Endothelial cell of umbilical vein (primary cell): ENCODE data around the gene OLA1. TPM values are rescaled to one million over a fixed set of nuclear protein-coding genes. Genes with fewer than 3 reads are reported as not detected.
A peak's percentile ranks its signal among the peaks of the same experiment; 100 is the strongest.

ENCODE experiments used
- BruUV-seq: library from RNA; stranded (reverse); fragments of 400-500 nt; replicated peaks from 2 replicates; lab custom pipeline; 2021; lab: Mats Ljungman, UMichigan
- CTCF ChIA-PET: fragments of 300-600, 350-600 bp; sonication (Branson Sonifier 250); formaldehyde crosslinking; loops from one replicate; lab custom pipeline; 2021; ENCODE audit warnings: antibody characterized with exemption, inconsistent platforms; lab: Charles Lee
- POLR2A ChIA-PET: fragments of 300-600, 350-600 bp; sonication (Branson Sonifier 250); formaldehyde crosslinking; loops from one replicate; lab custom pipeline; 2021; ENCODE audit warnings: antibody characterized with exemption, inconsistent platforms; lab: Charles Lee
- DNase-seq: peaks from one replicate; pipeline ENCODE4 v3.0.0-alpha.2; 2011; ENCODE audit warnings: low read depth, low spot score
- FAIRE-seq: peaks from 2 replicates; lab custom pipeline; 2011; peaks lifted over from hg19 to GRCh38; lab: Jason Lieb, UNC
- H2AFZ ChIP-seq: 2 replicates; pipeline ENCODE4 v1.6.0; 2012; ENCODE audit warnings: low read depth, low read length, control low read depth, inconsistent platforms
- H3K27ac ChIP-seq: 2 replicates; pipeline ENCODE4 v1.5.1; 2011; ENCODE audit warnings: low read depth, mild to moderate bottlenecking, control low read depth, low read length, moderate library complexity; ENCODE audit not compliant: insufficient read depth
- H3K27me3 ChIP-seq, 2 experiments: 2 replicates each; pipeline versions ENCODE4 v1.6.0 to v1.6.1; 2011; ENCODE audit warnings: low read length in 2 of 2, mixed read lengths in 1 of 2; ENCODE audit not compliant: control insufficient read depth in 2 of 2, insufficient read depth in 2 of 2
- H3K36me3 ChIP-seq, 2 experiments: 2 replicates in 1 of 2; 3 replicates in 1 of 2; pipeline ENCODE4 v1.5.1; 2011; ENCODE audit warnings: low read length in 2 of 2, mild to moderate bottlenecking in 1 of 2, moderate library complexity in 1 of 2; ENCODE audit not compliant: control insufficient read depth in 2 of 2, insufficient read depth in 2 of 2; ENCODE audit errors: extremely low read depth in 1 of 2
- H3K4me1 ChIP-seq: 3 replicates; pipeline ENCODE4 v1.5.1; 2011; ENCODE audit warnings: mild to moderate bottlenecking, low read length; ENCODE audit not compliant: control insufficient read depth, insufficient read depth; ENCODE audit errors: extremely low read depth
- H3K4me2 ChIP-seq: 2 replicates; pipeline ENCODE4 v1.6.1; 2011; ENCODE audit warnings: low read length, control low read depth, mixed read lengths; ENCODE audit not compliant: insufficient read depth
- H3K4me3 ChIP-seq, 3 experiments: fragments of 200-600 bp in 1 of 3; sonication (generic), shearing (Covaris generic) in 1 of 3; replicated peaks in 1 of 3; 2 replicates each; pipeline ENCODE4 v1.5.1; 2011 to 2016; ENCODE audit warnings: control low read depth in 3 of 3, low read length in 3 of 3, mild to moderate bottlenecking in 2 of 3, inconsistent platforms in 1 of 3, low read depth in 1 of 3, moderate library complexity in 1 of 3; ENCODE audit not compliant: insufficient read depth in 1 of 3
- H3K79me2 ChIP-seq: 2 replicates; pipeline ENCODE4 v1.6.0; 2012; ENCODE audit warnings: low read length, inconsistent platforms; ENCODE audit not compliant: control insufficient read depth, insufficient read depth
- H3K9ac ChIP-seq: replicated peaks from 2 replicates; pipeline ENCODE3; 2011; ENCODE audit warnings: low read length, control low read depth; ENCODE audit not compliant: insufficient read depth; ENCODE audit errors: extremely low read depth
- H3K9me1 ChIP-seq: replicated peaks from 3 replicates; pipeline ENCODE4 v1.6.0; 2011; ENCODE audit warnings: mild to moderate bottlenecking, low read length; ENCODE audit not compliant: control insufficient read depth, insufficient read depth; ENCODE audit errors: extremely low read depth
- H3K9me3 ChIP-seq: replicated peaks from 2 replicates; pipeline ENCODE4 v1.5.1; 2012; ENCODE audit warnings: low read length, inconsistent platforms; ENCODE audit not compliant: control insufficient read depth, insufficient read depth
- H4K20me1 ChIP-seq: replicated peaks from 2 replicates; pipeline ENCODE3; 2011; ENCODE audit warnings: mild to moderate bottlenecking, low read length; ENCODE audit not compliant: control insufficient read depth, insufficient read depth; ENCODE audit errors: extremely low read depth
- EZH2 ChIP-seq: IDR thresholded peaks from 2 replicates; pipeline ENCODE4 v1.6.1; 2012; ENCODE audit warnings: borderline replicate concordance, low read depth, mild to moderate bottlenecking, moderate library complexity, low read length, inconsistent platforms; ENCODE audit not compliant: severe bottlenecking
- FOS ChIP-seq: IDR thresholded peaks from 2 replicates; pipeline ENCODE4 v1.6.1; 2011; ENCODE audit warnings: mild to moderate bottlenecking, low read length, moderate library complexity, borderline replicate concordance; ENCODE audit not compliant: insufficient read depth
- GATA2 ChIP-seq: IDR thresholded peaks from 2 replicates; pipeline ENCODE4 v1.7.0; 2011; ENCODE audit warnings: low read depth, mild to moderate bottlenecking, moderate library complexity, mixed read lengths, low read length; ENCODE audit not compliant: insufficient read length, insufficient read depth
- JUN ChIP-seq: IDR thresholded peaks from 2 replicates; pipeline ENCODE4 v1.6.1; 2011; ENCODE audit warnings: borderline replicate concordance, low read depth; ENCODE audit not compliant: insufficient read length, insufficient read depth
- MYC ChIP-seq: IDR thresholded peaks from one replicate; pipeline ENCODE4 v1.6.1; 2011; ENCODE audit warnings: mild to moderate bottlenecking, low read depth, low read length
- POLR2A ChIP-seq: IDR thresholded peaks from 2 replicates; pipeline ENCODE4 v1.6.1; 2012; ENCODE audit warnings: low read depth, mild to moderate bottlenecking, control low read depth, low read length
- POLR2AphosphoS5 ChIP-seq: IDR thresholded peaks from 2 replicates; pipeline ENCODE4 v1.6.1; 2012; ENCODE audit warnings: low read depth, mild to moderate bottlenecking, control low read depth, low read length, moderate library complexity; ENCODE audit not compliant: insufficient read depth
- dilution Hi-C: fragments of 300-500 bp; cut with MboI; formaldehyde crosslinking; loops from one replicate; pipeline ENCODE4 v1.15.0; 2019; ENCODE audit warnings: low sequenced_read_pairs; ENCODE audit not compliant: extremely low pct_ligation_motif_present
- intact Hi-C: fragments of 100-400 bp; cut with micrococcal nuclease; formaldehyde crosslinking; loops from one replicate; pipeline ENCODE4 v1.10.0; 2022
- polyA plus RNA-seq, 4 experiments: library from polyadenylated mRNA; depleted of rRNA in 3 of 4; stranded (reverse) in 3 of 4; unstranded in 1 of 4; fragments of >200 nt; gene quantifications; 2 replicates each; pipeline versions ENCODE4 v1.2.1 to v1.2.3, GENCODE V29; 2011 to 2012; ENCODE audit warnings: missing spikeins in 1 of 4
- total RNA-seq: library from RNA; stranded (reverse); gene quantifications from 2 replicates; pipeline ENCODE4 v1.2.3, GENCODE V29; 2021
- TF ChIP-seq, protein P1 (sequence below): IDR thresholded peaks from 2 replicates; pipeline ENCODE4 v1.6.1; 2011; ENCODE audit not compliant: insufficient read depth, insufficient read length
- TF ChIP-seq, protein P2 (sequence below), 2 donors: IDR thresholded peaks; 1 replicate in 1 of 2; 2 replicates in 1 of 2; pipeline ENCODE4 v1.5.1; 2011; ENCODE audit warnings: low read length in 2 of 2, mild to moderate bottlenecking in 2 of 2, moderate library complexity in 2 of 2, control low read depth in 1 of 2, inconsistent platforms in 1 of 2, low read depth in 1 of 2; ENCODE audit not compliant: insufficient read depth in 1 of 2; ENCODE audit errors: extremely low read depth in 1 of 2

Gene OLA1
- total and polyA plus RNA-seq, 2 donors (not counting 3 experiments of a cell fraction or from before 2014, with no cell fraction given): 30.6 to 93.9 TPM

GRCh38 chr2:174059178-174059883 is 189.0 kb downstream of the OLA1 start:
- H3K4me3 ChIP-seq: no peak overlapping the region
- no peaks in the 10 kb centered on the region for H3K9me3 ChIP-seq
- H3K79me2 ChIP-seq: no peaks in the 10 kb centered on the region
- peaks cover 15% of the 10 kb centered on the region for H3K4me1 ChIP-seq
- H3K9ac ChIP-seq: no peak overlapping the region
- TF ChIP-seq, protein P1, sequence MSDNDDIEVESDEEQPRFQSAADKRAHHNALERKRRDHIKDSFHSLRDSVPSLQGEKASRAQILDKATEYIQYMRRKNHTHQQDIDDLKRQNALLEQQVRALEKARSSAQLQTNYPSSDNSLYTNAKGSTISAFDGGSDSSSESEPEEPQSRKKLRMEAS: peak; percentile 98
- TF ChIP-seq MYC (peak; percentile 76), POLR2A (no peak), FOS (peak; percentile 72), GATA2 (peak; percentile 79), JUN (peak; percentile 75), POLR2AphosphoS5 (peak; percentile 55), EZH2 (no peak)
- TF ChIP-seq, protein P2, sequence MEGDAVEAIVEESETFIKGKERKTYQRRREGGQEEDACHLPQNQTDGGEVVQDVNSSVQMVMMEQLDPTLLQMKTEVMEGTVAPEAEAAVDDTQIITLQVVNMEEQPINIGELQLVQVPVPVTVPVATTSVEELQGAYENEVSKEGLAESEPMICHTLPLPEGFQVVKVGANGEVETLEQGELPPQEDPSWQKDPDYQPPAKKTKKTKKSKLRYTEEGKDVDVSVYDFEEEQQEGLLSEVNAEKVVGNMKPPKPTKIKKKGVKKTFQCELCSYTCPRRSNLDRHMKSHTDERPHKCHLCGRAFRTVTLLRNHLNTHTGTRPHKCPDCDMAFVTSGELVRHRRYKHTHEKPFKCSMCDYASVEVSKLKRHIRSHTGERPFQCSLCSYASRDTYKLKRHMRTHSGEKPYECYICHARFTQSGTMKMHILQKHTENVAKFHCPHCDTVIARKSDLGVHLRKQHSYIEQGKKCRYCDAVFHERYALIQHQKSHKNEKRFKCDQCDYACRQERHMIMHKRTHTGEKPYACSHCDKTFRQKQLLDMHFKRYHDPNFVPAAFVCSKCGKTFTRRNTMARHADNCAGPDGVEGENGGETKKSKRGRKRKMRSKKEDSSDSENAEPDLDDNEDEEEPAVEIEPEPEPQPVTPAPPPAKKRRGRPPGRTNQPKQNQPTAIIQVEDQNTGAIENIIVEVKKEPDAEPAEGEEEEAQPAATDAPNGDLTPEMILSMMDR (IDR thresholded peaks at IDR 0.05; ENCODE audit: extremely low read depth in 1 of 2, insufficient read depth in 1 of 2, low read depth in 1 of 2, low read length in 2 of 2): no peak
- peak; percentile 96 for DNase-seq
- peak overlapping the region; percentile 28 for H2AFZ ChIP-seq
- H3K9me1 ChIP-seq: no peaks in the 10 kb centered on the region
- dilution Hi-C loops (no loop called here), intact Hi-C loops (loop anchor here (1.0 to 5.0 kb wide), 4 partner anchors 19 to 482 kb away; partner anchors contain the start of gene SP3)
- ChIA-PET CTCF (interaction anchor here (1.5 to 1.7 kb wide), 2 partner anchors 11 to 19 kb away, joined by 3 to 5 read pairs; no protein-coding TSS in a partner anchor), POLR2A (no interaction called here)
- no peak overlapping the region for H3K4me2 ChIP-seq
- peak; percentile 93 for FAIRE-seq
- H3K36me3 ChIP-seq: no peaks in the 10 kb centered on the region
- peak overlapping the region; percentile 65 for H3K27ac ChIP-seq
- no TSS peak for BruUV-seq
- peaks cover 0 to 2% of the 10 kb centered on the region in 2 experiments for H3K27me3 ChIP-seq
- H4K20me1 ChIP-seq: no peaks in the 10 kb centered on the region
